ENCODE measurements around the gene SCN4B.

The SCN4B gene

GRCh38 chr11:118171269-118172062 is 18.8 kb upstream of the SCN4B start:
- TF ChIP-seq, protein P1, sequence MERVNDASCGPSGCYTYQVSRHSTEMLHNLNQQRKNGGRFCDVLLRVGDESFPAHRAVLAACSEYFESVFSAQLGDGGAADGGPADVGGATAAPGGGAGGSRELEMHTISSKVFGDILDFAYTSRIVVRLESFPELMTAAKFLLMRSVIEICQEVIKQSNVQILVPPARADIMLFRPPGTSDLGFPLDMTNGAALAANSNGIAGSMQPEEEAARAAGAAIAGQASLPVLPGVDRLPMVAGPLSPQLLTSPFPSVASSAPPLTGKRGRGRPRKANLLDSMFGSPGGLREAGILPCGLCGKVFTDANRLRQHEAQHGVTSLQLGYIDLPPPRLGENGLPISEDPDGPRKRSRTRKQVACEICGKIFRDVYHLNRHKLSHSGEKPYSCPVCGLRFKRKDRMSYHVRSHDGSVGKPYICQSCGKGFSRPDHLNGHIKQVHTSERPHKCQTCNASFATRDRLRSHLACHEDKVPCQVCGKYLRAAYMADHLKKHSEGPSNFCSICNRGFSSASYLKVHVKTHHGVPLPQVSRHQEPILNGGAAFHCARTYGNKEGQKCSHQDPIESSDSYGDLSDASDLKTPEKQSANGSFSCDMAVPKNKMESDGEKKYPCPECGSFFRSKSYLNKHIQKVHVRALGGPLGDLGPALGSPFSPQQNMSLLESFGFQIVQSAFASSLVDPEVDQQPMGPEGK (CRISPR knock-in tag; IDR thresholded peaks at IDR 0.05; ENCODE audit: borderline replicate concordance) = no peak
- TF ChIP-seq ZNF8 (CRISPR knock-in tag; IDR thresholded peaks at IDR 0.05) (no peak), ISL1 (CRISPR knock-in tag; IDR thresholded peaks at IDR 0.05) (no peak), PPARA (CRISPR knock-in tag; IDR thresholded peaks at IDR 0.05; ENCODE audit: borderline replicate concordance) (no peak), ZNF565 (CRISPR knock-in tag; conservative IDR thresholded peaks at IDR 0.05; ENCODE audit: low read depth) (no peak), CSDC2 (CRISPR knock-in tag; IDR thresholded peaks at IDR 0.05) (no peak), TOX (CRISPR knock-in tag; IDR thresholded peaks at IDR 0.05; ENCODE audit: borderline replicate concordance) (no peak), ZFP30 (CRISPR knock-in tag; IDR thresholded peaks at IDR 0.05) (no peak), TCF4 (CRISPR knock-in tag; IDR thresholded peaks at IDR 0.05; ENCODE audit: borderline replicate concordance) (no peak), BACH2 (CRISPR knock-in tag; IDR thresholded peaks at IDR 0.05; ENCODE audit: borderline replicate concordance) (no peak), RARB (CRISPR knock-in tag; IDR thresholded peaks at IDR 0.05) (no peak), SNAI2 (CRISPR knock-in tag; IDR thresholded peaks at IDR 0.05) (no peak)
- TF ChIP-seq, protein P2, sequence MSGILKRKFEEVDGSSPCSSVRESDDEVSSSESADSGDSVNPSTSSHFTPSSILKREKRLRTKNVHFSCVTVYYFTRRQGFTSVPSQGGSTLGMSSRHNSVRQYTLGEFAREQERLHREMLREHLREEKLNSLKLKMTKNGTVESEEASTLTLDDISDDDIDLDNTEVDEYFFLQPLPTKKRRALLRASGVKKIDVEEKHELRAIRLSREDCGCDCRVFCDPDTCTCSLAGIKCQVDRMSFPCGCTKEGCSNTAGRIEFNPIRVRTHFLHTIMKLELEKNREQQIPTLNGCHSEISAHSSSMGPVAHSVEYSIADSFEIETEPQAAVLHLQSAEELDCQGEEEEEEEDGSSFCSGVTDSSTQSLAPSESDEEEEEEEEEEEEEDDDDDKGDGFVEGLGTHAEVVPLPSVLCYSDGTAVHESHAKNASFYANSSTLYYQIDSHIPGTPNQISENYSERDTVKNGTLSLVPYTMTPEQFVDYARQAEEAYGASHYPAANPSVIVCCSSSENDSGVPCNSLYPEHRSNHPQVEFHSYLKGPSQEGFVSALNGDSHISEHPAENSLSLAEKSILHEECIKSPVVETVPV (CRISPR knock-in tag; IDR thresholded peaks at IDR 0.05) = no peak
- TF ChIP-seq, protein P3, sequence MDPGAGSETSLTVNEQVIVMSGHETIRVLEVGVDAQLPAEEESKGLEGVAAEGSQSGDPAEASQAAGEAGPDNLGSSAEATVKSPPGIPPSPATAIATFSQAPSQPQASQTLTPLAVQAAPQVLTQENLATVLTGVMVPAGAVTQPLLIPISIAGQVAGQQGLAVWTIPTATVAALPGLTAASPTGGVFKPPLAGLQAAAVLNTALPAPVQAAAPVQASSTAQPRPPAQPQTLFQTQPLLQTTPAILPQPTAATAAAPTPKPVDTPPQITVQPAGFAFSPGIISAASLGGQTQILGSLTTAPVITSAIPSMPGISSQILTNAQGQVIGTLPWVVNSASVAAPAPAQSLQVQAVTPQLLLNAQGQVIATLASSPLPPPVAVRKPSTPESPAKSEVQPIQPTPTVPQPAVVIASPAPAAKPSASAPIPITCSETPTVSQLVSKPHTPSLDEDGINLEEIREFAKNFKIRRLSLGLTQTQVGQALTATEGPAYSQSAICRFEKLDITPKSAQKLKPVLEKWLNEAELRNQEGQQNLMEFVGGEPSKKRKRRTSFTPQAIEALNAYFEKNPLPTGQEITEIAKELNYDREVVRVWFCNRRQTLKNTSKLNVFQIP (CRISPR knock-in tag; IDR thresholded peaks at IDR 0.05; ENCODE audit: borderline replicate concordance, low read depth) = no peak
- ATAC-seq = peak; percentile 91

GRCh38 chr11:118170882-118171268 is 18.3 kb upstream of the SCN4B start:
- no peak for ATAC-seq
- no peak for TF ChIP-seq BACH2 (CRISPR knock-in tag; IDR thresholded peaks at IDR 0.05; ENCODE audit: borderline replicate concordance)
- TF ChIP-seq, protein P3 (CRISPR knock-in tag; IDR thresholded peaks at IDR 0.05; ENCODE audit: borderline replicate concordance, low read depth) = no peak
- TF ChIP-seq PPARA (CRISPR knock-in tag; IDR thresholded peaks at IDR 0.05; ENCODE audit: borderline replicate concordance) = no peak
- TF ChIP-seq ISL1 (CRISPR knock-in tag; IDR thresholded peaks at IDR 0.05) = no peak
- TF ChIP-seq ZNF8 (CRISPR knock-in tag; IDR thresholded peaks at IDR 0.05) = no peak
- TF ChIP-seq TOX (CRISPR knock-in tag; IDR thresholded peaks at IDR 0.05; ENCODE audit: borderline replicate concordance) = no peak
- no peak for TF ChIP-seq OSR1 (CRISPR knock-in tag; IDR thresholded peaks at IDR 0.05)
- TF ChIP-seq CSDC2 (CRISPR knock-in tag; IDR thresholded peaks at IDR 0.05) = no peak

GRCh38 chr11:118170231-118170630 is 17.6 kb upstream of the SCN4B start:
- no peak for ATAC-seq
- no peak for TF ChIP-seq ZC3H10 (CRISPR knock-in tag; IDR thresholded peaks at IDR 0.05)
- no peak for TF ChIP-seq GLIS3 (CRISPR knock-in tag; IDR thresholded peaks at IDR 0.05)
- no peak for TF ChIP-seq PPARA (CRISPR knock-in tag; IDR thresholded peaks at IDR 0.05; ENCODE audit: borderline replicate concordance)
- no peak for TF ChIP-seq ZNF70 (CRISPR knock-in tag; IDR thresholded peaks at IDR 0.05)

- no peak for ATAC-seq
- TF ChIP-seq ZFP30 (CRISPR knock-in tag; IDR thresholded peaks at IDR 0.05) (no peak), ISL1 (CRISPR knock-in tag; IDR thresholded peaks at IDR 0.05) (no peak), ZC3H10 (CRISPR knock-in tag; IDR thresholded peaks at IDR 0.05) (no peak), CSDC2 (CRISPR knock-in tag; IDR thresholded peaks at IDR 0.05) (no peak), OSR1 (CRISPR knock-in tag; IDR thresholded peaks at IDR 0.05) (no peak), BACH2 (CRISPR knock-in tag; IDR thresholded peaks at IDR 0.05; ENCODE audit: borderline replicate concordance) (no peak), ESRRG (CRISPR knock-in tag; IDR thresholded peaks at IDR 0.05) (no peak), ZNF565 (CRISPR knock-in tag; conservative IDR thresholded peaks at IDR 0.05; ENCODE audit: low read depth) (no peak), GLIS3 (CRISPR knock-in tag; IDR thresholded peaks at IDR 0.05) (no peak), ARNTL (CRISPR knock-in tag; IDR thresholded peaks at IDR 0.05; ENCODE audit: borderline replicate concordance, low read depth) (no peak), TCF4 (CRISPR knock-in tag; IDR thresholded peaks at IDR 0.05; ENCODE audit: borderline replicate concordance) (no peak)
- TF ChIP-seq, protein P4, sequence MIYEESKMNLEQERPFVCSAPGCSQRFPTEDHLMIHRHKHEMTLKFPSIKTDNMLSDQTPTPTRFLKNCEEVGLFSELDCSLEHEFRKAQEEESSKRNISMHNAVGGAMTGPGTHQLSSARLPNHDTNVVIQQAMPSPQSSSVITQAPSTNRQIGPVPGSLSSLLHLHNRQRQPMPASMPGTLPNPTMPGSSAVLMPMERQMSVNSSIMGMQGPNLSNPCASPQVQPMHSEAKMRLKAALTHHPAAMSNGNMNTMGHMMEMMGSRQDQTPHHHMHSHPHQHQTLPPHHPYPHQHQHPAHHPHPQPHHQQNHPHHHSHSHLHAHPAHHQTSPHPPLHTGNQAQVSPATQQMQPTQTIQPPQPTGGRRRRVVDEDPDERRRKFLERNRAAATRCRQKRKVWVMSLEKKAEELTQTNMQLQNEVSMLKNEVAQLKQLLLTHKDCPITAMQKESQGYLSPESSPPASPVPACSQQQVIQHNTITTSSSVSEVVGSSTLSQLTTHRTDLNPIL (CRISPR knock-in tag; IDR thresholded peaks at IDR 0.05; ENCODE audit: low read depth) = no peak
- TF ChIP-seq, protein P3 (CRISPR knock-in tag; IDR thresholded peaks at IDR 0.05; ENCODE audit: borderline replicate concordance, low read depth) = no peak
Measured at GRCh38 chr11:118169300-118170140, 16.9 kb upstream of the SCN4B start.

Measured in SK-N-SH treated with all-trans-retinoic acid at 6 μM for 48 hours (cell line).